ENCODE data around the gene VWA7.

DNA sequence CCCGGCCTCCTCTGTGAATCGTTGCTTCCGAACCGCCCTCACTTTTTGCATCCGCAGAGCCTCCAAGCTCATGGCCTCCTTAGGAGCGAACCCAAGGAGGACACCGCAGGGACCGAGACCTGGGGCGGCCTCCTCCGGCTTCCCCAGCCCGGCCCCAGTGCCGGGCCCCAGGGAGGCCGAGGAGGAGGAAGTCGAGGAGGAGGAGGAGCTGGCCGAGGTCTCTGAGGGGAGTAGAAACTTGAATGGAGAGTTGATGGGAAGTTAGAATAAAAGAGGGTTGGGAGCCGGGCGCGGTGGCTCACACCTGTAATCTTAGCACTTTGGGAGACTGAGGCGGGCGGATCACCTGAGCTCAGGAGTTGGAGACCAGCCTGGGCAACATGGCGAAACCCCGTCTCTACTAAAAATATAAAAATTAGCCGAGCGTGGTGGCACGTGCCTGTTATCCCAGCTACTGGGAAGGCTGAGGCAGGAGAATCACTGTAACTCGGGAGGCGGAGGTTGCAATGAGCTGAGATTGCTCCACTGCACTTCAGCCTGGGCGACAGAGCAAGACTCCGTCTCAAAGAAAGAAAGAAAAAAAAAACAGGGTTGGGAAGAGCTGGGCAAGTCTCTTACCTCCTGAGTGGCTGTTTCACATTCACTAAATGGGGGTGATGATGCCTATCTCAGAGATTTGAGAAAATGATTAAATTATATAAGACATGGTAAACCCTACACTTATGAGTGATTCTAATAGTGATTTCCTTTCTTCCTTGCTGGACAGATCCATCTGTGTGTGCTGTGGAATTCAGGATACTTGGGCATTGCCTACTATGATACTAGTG lies 36.5 kb downstream of the VWA7 start:
- TF ChIP-seq, protein P1, sequence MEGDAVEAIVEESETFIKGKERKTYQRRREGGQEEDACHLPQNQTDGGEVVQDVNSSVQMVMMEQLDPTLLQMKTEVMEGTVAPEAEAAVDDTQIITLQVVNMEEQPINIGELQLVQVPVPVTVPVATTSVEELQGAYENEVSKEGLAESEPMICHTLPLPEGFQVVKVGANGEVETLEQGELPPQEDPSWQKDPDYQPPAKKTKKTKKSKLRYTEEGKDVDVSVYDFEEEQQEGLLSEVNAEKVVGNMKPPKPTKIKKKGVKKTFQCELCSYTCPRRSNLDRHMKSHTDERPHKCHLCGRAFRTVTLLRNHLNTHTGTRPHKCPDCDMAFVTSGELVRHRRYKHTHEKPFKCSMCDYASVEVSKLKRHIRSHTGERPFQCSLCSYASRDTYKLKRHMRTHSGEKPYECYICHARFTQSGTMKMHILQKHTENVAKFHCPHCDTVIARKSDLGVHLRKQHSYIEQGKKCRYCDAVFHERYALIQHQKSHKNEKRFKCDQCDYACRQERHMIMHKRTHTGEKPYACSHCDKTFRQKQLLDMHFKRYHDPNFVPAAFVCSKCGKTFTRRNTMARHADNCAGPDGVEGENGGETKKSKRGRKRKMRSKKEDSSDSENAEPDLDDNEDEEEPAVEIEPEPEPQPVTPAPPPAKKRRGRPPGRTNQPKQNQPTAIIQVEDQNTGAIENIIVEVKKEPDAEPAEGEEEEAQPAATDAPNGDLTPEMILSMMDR (conservative IDR thresholded peaks at IDR 0.05) = no peak
- TF ChIP-seq ZFX (IDR thresholded peaks at IDR 0.05) = no peak; the same call in 1 of the 2 replicates
